ENCODE data around the gene BCKDHA. TPM values are rescaled to one million over a fixed set of nuclear protein-coding genes. Genes with fewer than 3 reads are reported as not detected.
A peak's percentile ranks its signal among the peaks of the same experiment; 100 is the strongest.
"Not testable (repeated sequence)": the region's sequence is repeated elsewhere in the genome, so short reads cannot be mapped to it uniquely, and the experiment has no call there.

Gene BCKDHA
- total RNA-seq, 1 donor from 2014 or later = 9.2 TPM

GRCh38 chr19:41407271-41407670 is 9.7 kb downstream of the BCKDHA start:
- no peak overlapping the region for H3K27ac ChIP-seq (ENCODE audit: low read depth, low read length)
- no peak for FAIRE-seq
- peaks cover 5% of the 10 kb centered on the region for H3K36me3 Mint-ChIP-seq (ENCODE audit: low read depth, unreplicated experiment)

GRCh38 chr19:41408256-41408655 is 10.6 kb downstream of the BCKDHA start:
- DNase-seq (ENCODE audit: low read depth) (no peak), FAIRE-seq (no peak)
- no peaks in the 10 kb centered on the region for H3K9me3 Mint-ChIP-seq (ENCODE audit: unreplicated experiment)
- no peaks in the 10 kb centered on the region for H3K36me3 ChIP-seq (ENCODE audit: insufficient read depth, low read length)
- TF ChIP-seq EZH2 (IDR thresholded peaks at IDR 0.05; ENCODE audit: insufficient read depth, low read length) (no peak), CTCF (IDR thresholded peaks at IDR 0.05; ENCODE audit: insufficient read depth, low read depth, low read length) (no peak)
- no peaks in the 10 kb centered on the region for H3K9me3 ChIP-seq (ENCODE audit: insufficient read depth, low read depth, low read length)
- H4K20me1 ChIP-seq (ENCODE audit: insufficient read depth, low read length) = peaks cover 11% of the 10 kb centered on the region
- H3K27me3 ChIP-seq (ENCODE audit: insufficient read depth, low read length) = no peaks in the 10 kb centered on the region
- no peak overlapping the region for H3K4me2 ChIP-seq (ENCODE audit: low read length)
- no peak overlapping the region for H3K4me3 ChIP-seq (ENCODE audit: insufficient read depth, low read depth, low read length)
- no peak overlapping the region for H3K27ac Mint-ChIP-seq (ENCODE audit: unreplicated experiment)
- H3K4me1 Mint-ChIP-seq (ENCODE audit: low read depth, unreplicated experiment) = peaks cover 22% of the 10 kb centered on the region
- no peak overlapping the region for H3K9ac ChIP-seq (ENCODE audit: low read length)
- H3K36me3 Mint-ChIP-seq (ENCODE audit: low read depth, unreplicated experiment) = peaks cover 5% of the 10 kb centered on the region
- H3K4me1 ChIP-seq (ENCODE audit: insufficient read depth, low read length) = no peaks in the 10 kb centered on the region
- no peak overlapping the region for H2AFZ ChIP-seq (ENCODE audit: low read depth, low read length)
- no peak overlapping the region for H3K4me3 Mint-ChIP-seq (ENCODE audit: unreplicated experiment)
- no peaks in the 10 kb centered on the region for H3K27me3 Mint-ChIP-seq (ENCODE audit: low read depth, unreplicated experiment)
- H3K27ac ChIP-seq (ENCODE audit: low read depth, low read length) = no peak overlapping the region
- no peaks in the 10 kb centered on the region for H3K79me2 ChIP-seq (ENCODE audit: insufficient read depth, low read length)

More at GRCh38 chr19:41407271-41407670, 9.7 kb downstream of the BCKDHA start:
- Histone ChIP-seq H3K79me2 (ENCODE audit: insufficient read depth, low read length) (no peaks in the 10 kb centered on the region), H3K4me1 (ENCODE audit: insufficient read depth, low read length) (no peaks in the 10 kb centered on the region), H3K27me3 (ENCODE audit: insufficient read depth, low read length) (no peaks in the 10 kb centered on the region), H3K9ac (ENCODE audit: low read length) (no peak overlapping the region), H4K20me1 (ENCODE audit: insufficient read depth, low read length) (peaks cover 15% of the 10 kb centered on the region), H2AFZ (ENCODE audit: low read depth, low read length) (no peak overlapping the region), H3K4me3 (ENCODE audit: insufficient read depth, low read depth, low read length) (no peak overlapping the region), H3K4me2 (ENCODE audit: low read length) (no peak overlapping the region), H3K36me3 (ENCODE audit: insufficient read depth, low read length) (no peaks in the 10 kb centered on the region), H3K9me3 (ENCODE audit: insufficient read depth, low read depth, low read length) (no peaks in the 10 kb centered on the region)
- peak; percentile 19 for DNase-seq (ENCODE audit: low read depth)
- TF ChIP-seq EZH2 (IDR thresholded peaks at IDR 0.05; ENCODE audit: insufficient read depth, low read length) (no peak), CTCF (IDR thresholded peaks at IDR 0.05; ENCODE audit: insufficient read depth, low read depth, low read length) (no peak)
- Mint-ChIP-seq H3K4me1 (ENCODE audit: low read depth, unreplicated experiment) (peaks cover 22% of the 10 kb centered on the region), H3K9me3 (ENCODE audit: unreplicated experiment) (no peaks in the 10 kb centered on the region), H3K27ac (ENCODE audit: unreplicated experiment) (peak overlapping the region; percentile 70), H3K4me3 (ENCODE audit: unreplicated experiment) (peak overlapping the region; percentile 42), H3K27me3 (ENCODE audit: low read depth, unreplicated experiment) (no peaks in the 10 kb centered on the region)

- FAIRE-seq; H3K27ac ChIP-seq (ENCODE audit: low read depth, low read length); H3K36me3 ChIP-seq (ENCODE audit: insufficient read depth, low read length); H3K9me3 ChIP-seq (ENCODE audit: insufficient read depth, low read depth, low read length); H3K9me3 Mint-ChIP-seq (ENCODE audit: unreplicated experiment); DNase-seq (ENCODE audit: low read depth); H3K4me3 ChIP-seq (ENCODE audit: insufficient read depth, low read depth, low read length); H3K4me3 Mint-ChIP-seq (ENCODE audit: unreplicated experiment); H4K20me1 ChIP-seq (ENCODE audit: insufficient read depth, low read length); H2AFZ ChIP-seq (ENCODE audit: low read depth, low read length); H3K27me3 ChIP-seq (ENCODE audit: insufficient read depth, low read length); H3K27me3 Mint-ChIP-seq (ENCODE audit: low read depth, unreplicated experiment); H3K79me2 ChIP-seq (ENCODE audit: insufficient read depth, low read length); H3K4me2 ChIP-seq (ENCODE audit: low read length); H3K9ac ChIP-seq (ENCODE audit: low read length); H3K4me1 ChIP-seq (ENCODE audit: insufficient read depth, low read length): not testable (repeated sequence)
- H3K4me1 Mint-ChIP-seq (ENCODE audit: low read depth, unreplicated experiment) = peaks cover 22% of the 10 kb centered on the region
- peak overlapping the region; percentile 81 for H3K27ac Mint-ChIP-seq (ENCODE audit: unreplicated experiment)
- peaks cover 11% of the 10 kb centered on the region for H3K36me3 Mint-ChIP-seq (ENCODE audit: low read depth, unreplicated experiment)
Measured at GRCh38 chr19:41408846-41409245, 11.2 kb downstream of the BCKDHA start.

All from astrocyte (in vitro differentiated cells and primary cell).